ENCODE results near the gene TBC1D10A.

DNA sequence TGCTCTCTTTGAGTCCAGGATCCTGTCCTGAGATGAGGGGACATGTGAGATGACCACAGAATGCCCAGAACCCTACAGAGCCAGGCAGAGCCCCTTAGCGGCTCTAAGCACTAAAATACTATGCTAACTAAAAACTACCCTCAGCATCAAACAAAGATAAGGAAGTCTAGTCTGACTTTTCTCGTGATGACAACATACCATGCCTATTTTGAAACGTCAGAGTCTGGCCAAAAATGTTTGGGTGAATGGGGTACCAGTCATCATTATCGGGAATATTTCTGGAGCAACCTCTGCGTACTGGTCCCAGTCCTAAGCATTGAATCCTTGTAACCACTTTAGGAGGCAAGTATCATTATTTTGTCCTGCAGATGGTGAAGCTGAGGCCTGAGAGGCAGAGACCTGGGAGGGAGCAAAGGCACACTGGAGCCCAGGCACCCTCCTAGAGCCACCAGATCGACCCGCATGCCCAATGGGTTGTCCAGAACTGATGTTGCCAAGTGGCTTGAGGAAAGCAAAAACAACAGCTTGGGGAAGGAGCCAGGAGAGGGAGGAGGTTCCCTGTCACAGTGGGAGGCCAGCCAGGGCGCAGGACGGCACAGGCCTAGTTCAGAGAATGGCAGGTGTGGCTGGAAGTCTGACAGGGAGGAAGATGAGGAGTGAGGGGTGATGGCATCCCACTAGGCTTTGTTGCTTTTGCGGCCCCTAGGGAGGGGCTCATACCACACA is 52.9 kb downstream of the TBC1D10A start:
- no peak for TF ChIP-seq CTCF (IDR thresholded peaks at IDR 0.05)
- TF ChIP-seq POLR2AphosphoS5 (IDR thresholded peaks at IDR 0.05): no peak
- TF ChIP-seq POLR2A (IDR thresholded peaks at IDR 0.05): no peak
